GM21619 (cell line): ENCODE results near the gene TAF6.

Experiments used
- ATAC-seq: cut with Tn5 transposase; IDR thresholded peaks from one replicate; pipeline ENCODE4 v1.9.1; 2021; ENCODE audit not compliant: unreplicated experiment

The TAF6 gene

DNA sequence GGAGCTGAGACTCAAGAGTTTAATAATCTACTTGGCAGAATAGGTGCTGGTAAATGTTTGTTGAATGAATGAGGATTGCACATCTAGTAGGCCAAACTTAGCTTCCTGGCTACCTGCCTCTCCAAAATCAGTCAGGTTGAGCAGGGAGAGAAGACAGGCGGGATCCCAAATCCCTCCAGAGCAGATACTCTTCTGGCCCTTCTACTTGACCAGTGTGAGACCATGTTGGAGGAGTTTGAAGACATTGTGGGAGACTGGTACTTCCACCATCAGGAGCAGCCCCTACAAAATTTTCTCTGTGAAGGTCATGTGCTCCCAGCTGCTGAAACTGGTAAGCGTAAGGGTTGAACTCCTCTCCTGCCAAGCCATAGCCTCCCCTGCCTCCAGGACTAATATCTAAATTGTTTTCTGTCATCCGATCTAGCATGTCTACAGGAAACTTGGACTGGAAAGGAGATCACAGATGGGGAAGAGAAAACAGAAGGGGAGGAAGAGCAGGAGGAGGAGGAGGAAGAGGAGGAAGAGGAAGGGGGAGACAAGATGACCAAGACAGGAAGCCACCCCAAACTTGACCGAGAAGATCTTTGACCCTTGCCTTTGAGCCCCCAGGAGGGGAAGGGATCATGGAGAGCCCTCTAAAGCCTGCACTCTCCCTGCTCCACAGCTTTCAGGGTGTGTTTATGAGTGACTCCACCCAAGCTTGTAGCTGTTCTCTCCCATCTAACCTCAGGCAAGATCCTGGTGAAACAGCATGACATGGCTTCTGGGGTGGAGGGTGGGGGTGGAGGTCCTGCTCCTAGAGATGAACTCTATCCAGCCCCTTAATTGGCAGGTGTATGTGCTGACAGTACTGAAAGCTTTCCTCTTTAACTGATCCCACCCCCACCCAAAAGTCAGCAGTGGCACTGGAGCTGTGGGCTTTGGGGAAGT, 5.4 kb upstream of the TAF6 start:
- no peak for ATAC-seq

DNA sequence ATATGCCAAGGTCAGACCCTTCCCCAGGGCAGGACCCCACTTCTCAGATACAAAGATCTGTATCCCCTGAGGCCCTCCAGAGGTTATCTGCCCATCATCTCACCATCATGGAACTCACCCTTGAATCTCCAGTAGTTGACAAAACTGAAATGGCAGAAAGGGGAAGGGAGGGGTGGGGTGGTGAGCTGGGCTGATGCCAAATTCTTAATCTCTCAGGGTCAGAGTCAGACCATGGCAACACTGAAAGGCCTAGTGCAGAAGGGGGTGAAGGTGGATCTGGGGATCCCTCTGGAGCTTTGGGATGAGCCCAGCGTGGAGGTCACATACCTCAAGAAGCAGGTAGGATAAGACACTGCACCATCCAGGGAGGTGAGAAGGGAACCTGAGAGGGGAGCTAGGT, 3.4 kb upstream of the TAF6 start:
- no peak for ATAC-seq

DNA sequence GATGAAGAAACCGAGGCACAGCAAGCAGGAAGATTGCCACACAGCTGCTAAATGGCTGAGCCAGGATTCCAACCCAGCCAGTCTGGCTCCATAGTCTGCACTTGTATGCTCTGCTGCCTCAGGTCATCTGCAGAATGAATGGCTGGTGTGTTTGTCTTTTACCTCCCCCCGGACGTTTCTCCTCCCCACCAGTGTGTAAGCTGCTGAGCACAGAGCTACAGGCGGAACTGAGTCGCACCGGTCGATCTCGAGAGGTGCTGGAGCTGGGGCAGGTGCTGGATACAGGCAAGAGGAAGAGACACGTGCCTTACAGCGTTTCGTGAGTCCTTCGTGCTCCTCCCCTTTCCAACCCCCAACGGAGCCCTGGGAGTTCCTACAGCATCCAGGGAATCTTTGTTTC, 2.9 kb upstream of the TAF6 start:
- ATAC-seq = no peak

DNA sequence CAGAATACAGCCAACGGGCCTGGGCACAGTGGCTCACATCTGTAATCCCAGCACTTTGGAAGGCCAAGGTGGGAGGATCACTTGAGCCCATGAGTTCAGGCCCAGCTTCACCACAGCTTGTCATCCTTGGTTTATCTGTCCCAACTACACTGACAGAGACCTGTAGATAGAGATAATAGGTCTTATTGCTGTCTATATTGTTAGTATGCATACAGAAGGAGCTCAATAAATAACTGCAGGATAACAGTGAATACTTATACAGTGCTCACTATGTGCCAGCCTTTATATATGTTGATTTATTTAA, 1.5 kb upstream of the TAF6 start:
- ATAC-seq = no peak

DNA sequence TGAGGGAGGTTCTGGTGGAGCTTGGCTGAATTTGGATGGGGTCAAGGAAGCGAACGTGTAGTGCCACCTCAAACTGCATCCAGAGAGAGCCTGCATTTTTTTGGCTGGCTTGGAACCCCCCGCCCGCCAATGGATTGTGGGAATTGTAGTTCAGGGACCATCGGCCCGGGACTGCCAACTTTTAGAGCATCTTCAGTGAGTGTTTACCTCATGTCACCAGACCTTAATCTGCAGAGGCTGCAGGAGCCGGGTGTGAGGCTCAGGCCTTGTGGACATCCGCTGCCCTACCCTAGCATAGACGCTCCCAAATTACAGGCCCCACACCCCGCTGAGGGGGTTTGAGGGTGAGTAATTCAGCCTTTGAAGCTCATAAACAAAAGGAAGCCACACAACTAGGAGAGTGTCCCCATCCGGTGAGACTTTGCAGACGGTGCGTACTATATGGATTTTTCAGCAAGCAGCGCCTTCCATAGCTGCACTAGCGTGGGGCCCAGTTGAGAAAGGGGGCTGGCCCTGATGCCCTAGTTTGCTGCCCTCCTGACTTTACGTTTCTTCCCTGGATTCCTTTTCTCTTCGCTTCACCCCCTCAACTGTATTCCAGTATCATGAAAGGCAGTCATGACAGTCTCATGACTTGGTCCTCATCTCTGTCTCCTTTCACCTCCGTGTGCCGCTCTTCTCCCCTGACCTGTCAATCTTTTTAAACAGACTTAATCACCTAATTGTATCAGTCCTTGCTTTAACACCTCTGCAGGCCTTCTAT, 993 bp upstream of the TAF6 start:
- peak; percentile 32 for ATAC-seq

DNA sequence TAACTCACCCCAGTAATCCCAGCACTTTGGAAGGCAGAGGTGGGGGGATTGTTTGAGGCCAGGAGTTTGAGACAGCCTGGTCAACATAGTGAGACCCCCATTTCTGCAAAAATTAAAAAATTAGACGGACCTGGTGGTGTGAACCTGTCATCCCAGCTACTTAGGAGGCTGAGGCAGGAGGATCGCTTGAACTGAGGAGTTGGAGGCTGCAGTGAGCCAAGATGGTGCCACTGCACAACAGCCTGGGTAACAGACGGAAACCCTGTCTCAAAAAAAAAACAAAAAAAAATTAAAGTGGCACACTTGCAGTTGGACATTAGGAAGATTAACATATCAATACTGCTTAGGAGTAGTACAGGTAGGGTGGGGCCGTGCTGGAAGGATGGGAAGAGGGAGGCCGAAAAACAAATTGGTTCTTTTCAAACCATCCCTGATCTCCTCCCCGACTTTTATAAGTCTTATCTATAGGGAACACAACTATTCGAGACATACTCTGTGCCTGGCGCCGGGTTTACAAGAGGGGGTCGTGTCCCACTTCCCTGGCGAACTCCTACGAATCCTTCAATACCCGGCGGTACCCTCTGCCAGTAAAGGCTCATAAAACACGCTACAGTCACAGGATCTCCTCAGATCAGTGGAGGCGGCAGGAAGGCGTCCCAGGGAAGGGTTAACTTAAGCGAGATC, 628 bp downstream of the TAF6 start:
- no peak for ATAC-seq

DNA sequence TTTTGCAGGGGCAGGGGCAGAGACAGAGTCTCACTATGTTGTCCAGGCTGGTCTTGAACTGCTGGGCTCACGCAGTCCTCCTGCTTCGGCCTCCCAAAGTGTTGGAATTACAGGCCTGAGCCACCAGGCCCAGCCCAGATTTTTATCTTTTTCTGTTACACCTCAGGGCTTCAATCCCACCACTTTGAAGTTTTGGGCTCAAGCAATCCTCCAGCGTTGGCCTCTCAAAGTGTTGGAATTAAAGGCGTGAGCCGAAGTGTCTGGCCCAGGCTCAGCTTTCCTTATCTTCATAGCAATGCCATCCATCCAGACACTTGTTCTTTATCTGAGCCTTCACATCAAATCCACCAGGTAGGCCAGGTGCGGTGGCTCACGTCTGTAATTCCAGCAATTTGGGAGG, 4.1 kb downstream of the TAF6 start:
- ATAC-seq = no peak

DNA sequence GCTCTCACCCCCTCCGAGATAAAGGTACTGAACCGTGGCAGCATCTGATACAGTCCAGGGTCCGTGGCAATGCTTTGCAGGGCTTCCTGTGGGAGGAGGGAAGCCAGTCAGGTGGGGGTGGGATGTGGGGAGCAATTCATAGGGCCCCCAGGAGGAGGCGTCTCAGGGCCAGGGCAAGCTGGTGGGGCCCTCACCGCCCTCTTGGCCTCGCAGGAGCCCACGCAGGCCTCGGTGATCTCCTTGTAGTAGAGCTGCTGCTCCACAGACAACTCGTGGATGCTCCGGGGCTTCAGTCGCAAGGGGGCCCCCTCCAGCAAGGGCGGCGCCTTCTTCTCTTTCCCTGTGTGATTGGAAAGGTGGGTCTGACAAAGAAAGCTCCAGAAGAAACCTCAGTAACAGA, 7.2 kb downstream of the TAF6 start:
- ATAC-seq = no peak

DNA sequence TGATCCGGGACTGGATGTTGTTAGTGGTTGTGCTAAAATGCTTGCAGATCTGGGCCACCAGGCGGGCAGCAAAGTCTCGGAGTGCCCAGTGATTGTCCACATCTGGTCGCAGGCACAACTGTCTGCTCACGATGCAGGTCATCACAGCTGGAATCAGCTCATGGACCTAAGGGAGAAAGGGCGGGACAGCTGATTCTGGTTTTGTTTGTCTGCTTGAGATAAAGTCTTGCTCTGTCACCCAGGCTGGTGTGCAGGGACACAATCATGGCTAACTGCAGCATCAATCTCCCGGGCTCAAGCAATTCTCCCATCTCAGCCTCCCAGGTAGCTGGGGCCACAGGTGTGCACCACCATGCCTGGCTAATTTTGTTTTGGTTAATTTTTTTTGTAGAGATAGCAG, 8.0 kb downstream of the TAF6 start:
- no peak for ATAC-seq

DNA sequence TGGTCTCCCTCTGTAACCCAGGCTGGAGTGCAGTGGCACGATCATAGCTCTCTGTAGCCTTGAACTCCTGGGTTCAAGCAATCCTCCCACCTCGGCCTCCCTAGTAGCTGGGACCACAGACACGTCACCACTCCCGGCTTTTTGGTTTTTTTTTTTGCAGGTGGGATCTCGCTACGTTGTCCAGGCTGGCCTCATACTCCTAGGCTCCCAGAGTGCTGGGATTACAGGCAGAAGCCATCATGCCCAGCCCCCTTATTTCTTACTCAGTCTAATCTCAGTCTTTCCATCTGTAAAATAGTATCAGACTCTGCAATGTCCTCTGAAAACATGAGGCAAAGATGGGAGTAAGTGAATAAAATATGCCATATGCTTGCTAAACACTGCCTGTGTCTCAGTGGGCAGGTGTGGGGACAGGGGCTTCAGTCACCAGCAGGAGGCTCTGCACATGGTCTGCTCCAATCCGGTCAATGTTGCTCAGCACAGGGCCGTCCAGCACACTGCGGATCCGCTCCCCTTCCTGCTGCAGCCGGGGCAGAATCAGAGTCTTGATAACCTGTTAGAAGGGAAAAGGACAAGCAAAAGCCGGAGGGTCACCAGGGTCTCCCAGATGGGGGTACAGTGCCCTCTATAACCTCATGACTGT, 9.5 kb downstream of the TAF6 start:
- ATAC-seq = no peak

DNA sequence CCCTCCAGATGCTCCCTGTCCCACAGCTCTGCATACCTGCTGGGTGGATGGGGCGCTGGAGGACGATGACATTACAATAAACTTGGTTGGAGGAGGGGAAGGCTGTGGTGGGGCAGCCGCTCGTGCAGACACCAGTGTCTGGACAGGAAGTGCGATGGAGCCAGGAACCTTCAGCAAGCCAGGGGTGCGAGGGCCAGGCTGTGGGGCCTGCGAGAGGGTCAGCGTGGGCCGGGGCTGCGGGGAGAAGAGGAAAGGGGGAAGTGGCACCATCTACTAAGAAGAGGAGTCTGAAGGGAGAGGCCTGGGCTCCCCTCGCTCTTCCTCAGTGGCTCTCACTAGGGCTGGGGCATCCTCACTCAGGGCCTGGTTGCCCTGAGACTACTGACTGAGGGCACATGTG, 11.3 kb downstream of the TAF6 start:
- no peak for ATAC-seq

DNA sequence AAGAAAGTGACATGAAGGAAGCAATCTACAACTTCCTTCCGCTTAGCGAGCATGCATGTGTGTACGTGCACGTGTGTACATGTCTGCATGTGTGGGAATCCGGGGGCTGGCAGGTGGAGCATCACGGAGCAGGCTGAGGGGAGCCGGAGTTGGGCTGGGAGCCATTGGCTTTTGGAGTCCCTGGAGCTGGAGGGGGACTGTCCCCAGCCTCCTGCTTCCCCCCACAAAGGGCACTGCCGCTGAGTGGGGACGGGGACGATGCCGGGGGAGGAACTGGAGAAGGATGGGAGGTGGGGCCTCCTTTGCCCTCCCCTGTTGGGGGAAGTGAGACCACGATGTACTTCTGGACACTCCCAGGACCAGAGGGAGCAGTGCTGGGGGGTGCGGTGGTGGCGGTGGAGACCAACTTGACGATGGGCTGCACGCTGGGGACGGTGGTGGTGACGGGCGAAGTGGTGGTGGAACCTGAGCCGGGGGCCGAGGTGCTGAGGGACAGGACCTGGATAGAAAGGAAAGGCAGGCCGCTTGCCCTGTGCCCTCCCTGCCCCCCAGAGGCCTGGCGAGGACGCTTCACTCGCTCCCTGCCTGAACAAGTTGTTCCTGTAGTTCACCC, 11.9 kb downstream of the TAF6 start:
- ATAC-seq = no peak

DNA sequence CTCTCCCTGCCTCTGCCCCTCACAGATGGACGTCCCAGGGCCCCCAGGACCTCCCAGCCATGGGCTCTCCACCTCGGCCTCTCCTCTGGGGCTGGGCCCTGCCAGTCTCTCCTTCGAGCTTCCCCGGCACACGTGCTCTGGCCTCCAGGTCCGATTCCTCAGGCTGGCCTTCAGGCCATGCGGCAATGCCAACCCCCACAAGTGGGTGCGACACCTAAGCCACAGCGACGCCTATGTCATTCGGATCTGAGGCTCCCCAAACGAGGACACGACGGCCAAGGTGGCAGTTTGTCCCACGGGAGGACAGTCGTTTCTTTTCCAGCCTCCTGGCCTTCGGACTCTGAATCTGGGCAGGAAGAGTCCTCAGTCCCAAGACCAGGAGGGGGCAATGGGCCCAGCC, 12.5 kb downstream of the TAF6 start:
- ATAC-seq = no peak

DNA sequence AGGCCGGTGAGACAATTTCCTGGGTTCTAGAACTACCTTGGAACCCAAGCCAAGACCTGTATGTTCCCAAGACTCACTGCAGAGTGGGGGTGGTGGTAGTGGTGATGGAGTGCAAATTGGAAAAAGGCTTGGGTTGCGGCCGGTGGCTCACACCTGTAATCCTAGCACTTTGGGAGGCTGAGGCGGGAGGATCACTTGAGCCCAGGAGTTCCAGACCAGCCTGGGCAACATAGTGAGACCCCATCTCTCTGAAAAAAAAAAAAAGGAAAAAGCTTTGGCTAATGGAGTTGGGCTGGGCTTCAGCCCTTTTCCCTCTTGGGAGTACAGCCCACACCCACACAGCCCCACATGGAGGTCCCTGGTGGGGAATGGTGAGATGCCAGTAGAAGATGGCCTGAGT, 13.6 kb downstream of the TAF6 start:
- no peak for ATAC-seq

DNA sequence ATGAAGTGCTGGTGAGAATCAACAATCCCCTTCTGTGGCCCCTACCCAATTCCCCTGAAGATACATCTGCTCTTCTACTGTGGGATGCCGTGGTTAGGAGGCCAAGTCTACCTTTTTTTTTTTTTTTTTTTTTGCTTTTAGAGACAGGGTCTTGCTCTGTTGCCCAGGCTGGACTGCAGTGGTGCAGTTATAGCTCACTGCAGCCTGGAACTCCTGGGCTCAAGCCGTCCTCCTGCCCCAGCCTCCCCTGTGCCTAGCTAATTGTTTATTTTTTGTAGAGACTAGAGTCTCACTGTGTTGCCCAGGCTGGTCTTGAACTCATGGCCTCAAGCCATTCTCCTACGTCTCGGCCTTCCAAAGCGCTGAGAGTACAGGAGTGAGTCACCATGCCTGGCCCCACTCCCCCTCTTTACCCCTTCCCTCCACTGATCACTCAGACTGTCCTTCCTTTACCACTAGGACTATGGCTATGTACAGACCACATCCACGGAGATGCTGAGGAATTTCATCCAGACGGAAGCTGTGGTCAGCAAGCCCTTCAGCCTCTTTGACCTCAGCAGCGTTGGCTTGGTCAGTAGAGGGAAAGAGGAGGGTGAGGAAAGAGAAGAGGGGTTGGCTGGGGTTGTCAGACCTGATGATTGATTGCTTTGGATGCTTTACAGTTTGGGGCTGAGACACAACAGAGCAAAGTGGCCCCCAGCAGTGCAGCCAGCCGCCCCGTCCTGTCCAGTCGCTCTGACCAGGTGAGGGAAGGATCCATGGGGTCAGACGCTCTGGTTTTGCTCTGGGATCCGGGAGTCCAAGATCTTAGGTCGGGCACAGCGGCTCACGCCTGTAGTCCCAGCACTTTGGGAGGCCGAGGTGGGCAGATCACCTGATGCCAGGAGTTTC, 16.0 kb downstream of the TAF6 start:
- no peak for ATAC-seq

DNA sequence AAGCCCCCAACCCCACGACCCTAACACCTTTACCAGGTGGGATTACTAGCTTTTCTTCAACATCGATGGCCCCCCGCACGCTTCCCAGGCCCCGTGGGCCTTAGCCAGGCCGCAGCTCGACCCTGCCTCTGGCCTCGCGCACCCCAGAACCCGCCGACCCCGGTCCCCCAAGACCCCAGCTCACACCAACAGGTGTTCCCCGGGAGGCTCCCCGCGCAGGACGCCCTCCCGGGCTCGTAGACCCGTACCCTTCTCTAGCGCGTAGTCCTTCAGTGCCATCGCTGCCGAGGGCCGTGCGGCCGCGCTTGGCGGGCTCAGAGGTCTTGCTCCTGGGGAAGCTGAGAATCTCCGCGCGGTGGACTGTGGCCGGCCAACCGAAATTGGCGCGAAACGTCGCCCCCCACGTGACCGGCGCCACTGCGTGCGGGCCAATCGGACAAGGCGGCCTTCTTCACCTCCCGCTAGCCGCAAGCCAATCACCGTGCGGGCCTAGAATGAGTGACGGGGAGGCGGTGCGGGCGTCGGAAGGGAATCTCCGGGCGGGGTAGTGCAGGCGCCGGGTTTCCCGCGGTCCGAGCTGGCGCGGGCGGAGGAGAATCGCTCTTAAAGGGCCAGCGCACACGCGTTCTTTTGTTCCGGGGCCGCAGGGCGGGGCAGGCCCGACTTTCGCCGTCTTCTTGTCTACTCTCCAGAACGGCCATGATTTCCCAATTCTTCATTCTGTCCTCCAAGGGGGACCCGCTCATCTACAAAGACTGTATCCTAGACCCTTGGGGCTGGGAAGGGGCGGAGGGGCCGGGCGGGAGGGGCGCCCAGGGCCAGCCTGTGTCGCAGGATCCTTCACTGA, 17.9 kb downstream of the TAF6 start, which contains the start of the genes AP4M1 and MCM7:
Gene AP4M1, plus strand, starts transcription at position 628 of the 847 bp plus-strand sequence. Its CDS starts 72 bp downstream, at position 700.
Gene MCM7, minus strand, starts transcription at position 382 of the 847 bp plus-strand sequence. Its CDS starts 103 bp downstream, at position 279.
- peak; percentile 84 for ATAC-seq

DNA sequence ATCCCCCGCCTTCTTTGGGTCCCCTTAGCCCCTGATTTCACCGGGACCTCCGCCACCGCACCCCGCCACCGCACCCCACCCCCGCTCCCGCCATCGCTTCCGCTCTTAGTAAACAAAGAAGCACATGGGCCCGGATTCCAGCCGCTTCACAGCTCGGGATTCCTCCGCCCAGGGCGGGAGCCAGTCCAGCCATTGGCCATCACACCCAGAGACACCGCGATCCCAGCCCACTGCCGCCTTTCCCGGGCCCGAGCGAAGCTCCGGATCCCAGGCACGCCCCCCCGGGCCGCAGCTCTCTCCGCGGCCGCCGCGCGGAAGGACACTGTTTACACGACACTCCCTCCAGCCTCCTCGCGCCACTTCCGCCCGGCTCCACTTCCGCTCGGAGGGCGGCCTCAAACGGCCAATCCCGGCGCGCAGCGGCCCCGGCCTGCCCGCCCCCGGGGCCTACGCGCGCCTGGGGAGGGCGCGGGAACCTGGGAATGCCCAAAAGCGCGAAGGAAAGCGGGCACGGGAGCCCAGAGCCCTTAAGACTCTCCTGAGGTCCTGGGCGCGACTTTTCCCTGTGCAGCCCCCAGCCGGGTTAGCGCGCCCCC, 18.6 kb downstream of the TAF6 start:
- peak; percentile 49 for ATAC-seq

DNA sequence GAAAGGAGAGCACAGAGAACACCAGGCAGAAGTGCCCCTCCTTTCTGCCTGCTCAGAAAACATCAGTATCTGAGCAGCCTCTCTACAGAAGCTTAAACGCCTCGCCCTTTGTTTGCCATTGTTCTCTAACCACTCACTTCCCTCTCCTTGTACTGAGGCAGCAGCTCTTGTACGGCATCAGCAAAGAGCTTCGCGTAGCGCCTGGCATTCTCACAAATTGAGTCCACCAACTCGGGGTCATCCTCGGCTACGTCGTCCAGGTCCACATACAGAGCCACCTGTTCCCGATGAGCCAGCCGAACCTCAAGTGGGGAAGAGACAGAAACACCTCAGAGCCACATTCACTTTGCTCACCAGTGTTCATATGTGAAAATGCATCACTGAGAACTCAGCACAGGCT, 19.7 kb downstream of the TAF6 start:
- no peak for ATAC-seq
